HG03135 (cell line): ENCODE measurements around the gene AVPI1.
"Not testable (repeated sequence)": the region's sequence is repeated elsewhere in the genome, so short reads cannot be mapped to it uniquely, and the experiment has no call there.

Source experiments
- ATAC-seq: cut with Tn5 transposase; IDR thresholded peaks from one replicate; pipeline ENCODE4 v1.9.1; 2021; ENCODE audit warnings: mild to moderate bottlenecking, moderate library complexity; ENCODE audit not compliant: unreplicated experiment

AVPI1 gene

GRCh38 chr10:97713339-97713825, 26.3 kb upstream of the AVPI1 start, which contains the start of gene MARVELD1:
TSS of gene MARVELD1 (plus strand) at chr10:97713730. CDS start at chr10:97713877, 147 bp downstream.
- no peak for ATAC-seq

GRCh38 chr10:97711640-97712572, 24.9 kb upstream of the AVPI1 start:
- no peak for ATAC-seq

GRCh38 chr10:97708976-97709946, 22.2 kb upstream of the AVPI1 start:
- ATAC-seq = no peak

- no peak for ATAC-seq
Observed at GRCh38 chr10:97708167-97708566, 21.1 kb upstream of the AVPI1 start.

- ATAC-seq = no peak
Observed at GRCh38 chr10:97707134-97707861, 20.3 kb upstream of the AVPI1 start.

- no peak for ATAC-seq
Observed at GRCh38 chr10:97705006-97705670, 18.1 kb upstream of the AVPI1 start.

- no peak for ATAC-seq
Observed at GRCh38 chr10:97704341-97704740, 17.3 kb upstream of the AVPI1 start.

- no peak for ATAC-seq
Observed at GRCh38 chr10:97703398-97704067, 16.5 kb upstream of the AVPI1 start.

GRCh38 chr10:97701438-97702069, 14.5 kb upstream of the AVPI1 start:
- ATAC-seq = peak; percentile 60

- not testable (repeated sequence) for ATAC-seq
Observed at GRCh38 chr10:97698072-97698655, 11.1 kb upstream of the AVPI1 start.

- ATAC-seq = no peak
Observed at GRCh38 chr10:97690133-97690532, 3.1 kb upstream of the AVPI1 start.

GRCh38 chr10:97689559-97690020, 2.5 kb upstream of the AVPI1 start:
- no peak for ATAC-seq

GRCh38 chr10:97687785-97688781, 1.0 kb upstream of the AVPI1 start:
- no peak for ATAC-seq

GRCh38 chr10:97686301-97686961, 610 bp downstream of the AVPI1 start:
- no peak for ATAC-seq

GRCh38 chr10:97685395-97685958, 1.6 kb downstream of the AVPI1 start:
- ATAC-seq = no peak

GRCh38 chr10:97684866-97685394, 2.1 kb downstream of the AVPI1 start:
- ATAC-seq = no peak
